ENCODE data around the gene COL23A1. TPM values are rescaled to one million over a fixed set of nuclear protein-coding genes. Genes with fewer than 3 reads are reported as not detected.
"Not testable (repeated sequence)": the region's sequence is repeated elsewhere in the genome, so short reads cannot be mapped to it uniquely, and the experiment has no call there.

Gene COL23A1
- total RNA-seq, 1 donor from 2014 or later, result 10.7 TPM

GRCh38 chr5:178317727-178318126 lies 272.5 kb downstream of the COL23A1 start:
- ATAC-seq; intact Hi-C loops (cut with DNase I): not testable (repeated sequence)
- DNase-seq (ENCODE audit: low spot score), result peak; percentile 2

GRCh38 chr5:178314961-178315820 lies 275.0 kb downstream of the COL23A1 start:
- intact Hi-C loops (cut with DNase I), result no loop called here
- no peak for DNase-seq (ENCODE audit: low spot score)
- no peak for ATAC-seq

GRCh38 chr5:178314061-178314660 lies 276.0 kb downstream of the COL23A1 start:
- intact Hi-C loops (cut with DNase I), result no loop called here
- ATAC-seq (no peak), DNase-seq (ENCODE audit: low spot score) (no peak)

GRCh38 chr5:178313316-178313715 lies 276.9 kb downstream of the COL23A1 start:
- ATAC-seq, result no peak
- intact Hi-C loops (cut with DNase I), result no loop called here
- no peak for DNase-seq (ENCODE audit: low spot score)

- ATAC-seq (peak; percentile 59), DNase-seq (ENCODE audit: low spot score) (no peak)
- intact Hi-C loops (cut with DNase I), result no loop called here
These were observed 277.3 kb downstream of the COL23A1 start for GRCh38 chr5:178312880-178313282.

GRCh38 chr5:178310130-178310865 lies 279.9 kb downstream of the COL23A1 start:
- intact Hi-C loops (cut with DNase I), result no loop called here

GRCh38 chr5:178309271-178310013 lies 280.8 kb downstream of the COL23A1 start:
- DNase-seq (ENCODE audit: low spot score) (peak; percentile 33), ATAC-seq (no peak)
- intact Hi-C loops (cut with DNase I), result no loop called here

More at GRCh38 chr5:178310130-178310865, 279.9 kb downstream of the COL23A1 start:
- DNase-seq (ENCODE audit: low spot score), result no peak
- ATAC-seq, result no peak

- intact Hi-C loops (cut with DNase I), result no loop called here
- DNase-seq (ENCODE audit: low spot score) (peak; percentile 25), ATAC-seq (no peak)
These were observed 281.6 kb downstream of the COL23A1 start for GRCh38 chr5:178308541-178309092.

- ATAC-seq, result no peak
- intact Hi-C loops (cut with DNase I), result no loop called here
- peak; percentile 40 for DNase-seq (ENCODE audit: low spot score)
These were observed 282.7 kb downstream of the COL23A1 start for GRCh38 chr5:178307267-178308045.

- ATAC-seq, result no peak
- peak; percentile 48 for DNase-seq (ENCODE audit: low spot score)
- intact Hi-C loops (cut with DNase I), result no loop called here
These were observed 283.6 kb downstream of the COL23A1 start for GRCh38 chr5:178306430-178307225.

- ATAC-seq (no peak), DNase-seq (ENCODE audit: low spot score) (peak; percentile 41)
- intact Hi-C loops (cut with DNase I), result no loop called here
These were observed 284.4 kb downstream of the COL23A1 start for GRCh38 chr5:178305801-178306200.

- peak; percentile 21 for DNase-seq (ENCODE audit: low spot score)
- peak; percentile 30 for ATAC-seq
- intact Hi-C loops (cut with DNase I), result no loop called here
These were observed 285.2 kb downstream of the COL23A1 start for GRCh38 chr5:178304761-178305645.

GRCh38 chr5:178304016-178304415 lies 286.2 kb downstream of the COL23A1 start:
- ATAC-seq, result no peak
- intact Hi-C loops (cut with DNase I), result no loop called here
- DNase-seq (ENCODE audit: low spot score), result peak; percentile 33

- intact Hi-C loops (cut with DNase I); DNase-seq (ENCODE audit: low spot score); ATAC-seq: not testable (repeated sequence)
These were observed 287.9 kb downstream of the COL23A1 start for GRCh38 chr5:178302321-178302720.

GRCh38 chr5:178301641-178302040 lies 288.6 kb downstream of the COL23A1 start:
- ATAC-seq (no peak), DNase-seq (ENCODE audit: low spot score) (peak; percentile 8)
- intact Hi-C loops (cut with DNase I), result no loop called here

GRCh38 chr5:178298283-178298807 lies 291.8 kb downstream of the COL23A1 start:
- DNase-seq (ENCODE audit: low spot score), result peak; percentile 32
- ATAC-seq, result no peak

More at GRCh38 chr5:178298283-178298807, 291.8 kb downstream of the COL23A1 start:
- intact Hi-C loops (cut with DNase I), result no loop called here

Data from sciatic nerve (tissue), 2 donors.